GM23338 (cell line): Measurements from ENCODE around the gene WWOX. TPM values are rescaled to one million over a fixed set of nuclear protein-coding genes. Genes with fewer than 3 reads are reported as not detected.

Experiments used
- ATAC-seq: fragments of 200-7000 bp; cut with Tn5 transposase; 3 replicates; pipeline ENCODE4 v1.9.1; 2020
- DNase-seq: peaks from one replicate; pipeline ENCODE4 v3.0.0-alpha.2; 2015; ENCODE audit warnings: low spot score
- H2AFZ ChIP-seq: fragments of 200-600 bp; sonication (generic); 2 replicates; pipeline ENCODE4 v1.8.0; 2016; ENCODE audit warnings: antibody characterized with exemption, mild to moderate bottlenecking, moderate library complexity
- H3F3A ChIP-seq: fragments of 200-600 bp; sonication (generic); replicated peaks from 2 replicates; pipeline ENCODE4 v1.8.0; 2017; ENCODE audit warnings: antibody characterized with exemption, mixed run types, low read depth
- H3K27ac ChIP-seq: fragments of 200-600 bp; sonication (generic); 2 replicates; pipeline ENCODE4 v1.6.1; 2016; ENCODE audit warnings: low read depth
- H3K27me3 ChIP-seq: fragments of 200-600 bp; sonication (generic); 2 replicates; pipeline ENCODE4 v1.8.0; 2016; ENCODE audit warnings: mild to moderate bottlenecking, mixed run types, moderate library complexity; ENCODE audit not compliant: insufficient read depth
- H3K36me3 ChIP-seq: fragments of 200-600 bp; sonication (generic); 2 replicates; pipeline ENCODE4 v1.8.0; 2016; ENCODE audit warnings: mild to moderate bottlenecking; ENCODE audit not compliant: insufficient read depth
- H3K4me1 ChIP-seq: fragments of 200-600 bp; sonication (generic); 2 replicates; pipeline ENCODE4 v1.8.0; 2016; ENCODE audit warnings: mild to moderate bottlenecking, moderate library complexity; ENCODE audit not compliant: insufficient read depth
- H3K4me2 ChIP-seq: fragments of 200-600 bp; sonication (generic); 2 replicates; pipeline ENCODE4 v1.7.1; 2017; ENCODE audit warnings: mixed run types
- H3K4me3 ChIP-seq: fragments of 200-600 bp; sonication (generic); 2 replicates; pipeline ENCODE4 v1.6.1; 2016; ENCODE audit warnings: mixed run types
- H3K79me2 ChIP-seq: fragments of 200-600 bp; sonication (generic); replicated peaks from 2 replicates; pipeline ENCODE4 v1.8.0; 2017; ENCODE audit warnings: mild to moderate bottlenecking; ENCODE audit not compliant: insufficient read depth
- H3K9me2 ChIP-seq: fragments of 200-600 bp; sonication (generic); 2 replicates; pipeline ENCODE4 v1.8.0; 2017; ENCODE audit not compliant: insufficient read depth
- H4K20me1 ChIP-seq: fragments of 200-600 bp; sonication (generic); replicated peaks from 2 replicates; pipeline ENCODE4 v1.8.0; 2017; ENCODE audit warnings: mild to moderate bottlenecking; ENCODE audit not compliant: insufficient read depth
- H3K27ac Mint-ChIP-seq: 2 replicates; pipeline ENCODE4 v1.8.0; 2020; ENCODE audit warnings: inconsistent platforms, mild to moderate bottlenecking, moderate library complexity, mixed read lengths
- H3K27me3 Mint-ChIP-seq: 3 replicates; pipeline ENCODE4 v1.8.0; 2022; ENCODE audit warnings: low read depth, mild to moderate bottlenecking, moderate library complexity, mixed read lengths, inconsistent platforms; ENCODE audit not compliant: insufficient read depth, poor library complexity
- H3K36me3 Mint-ChIP-seq: 3 replicates; pipeline ENCODE4 v1.8.0; 2021; ENCODE audit warnings: low read depth, mild to moderate bottlenecking, inconsistent platforms, moderate library complexity, mixed read lengths
- H3K4me1 Mint-ChIP-seq: 3 replicates; pipeline ENCODE4 v1.8.0; 2020; ENCODE audit warnings: mild to moderate bottlenecking, inconsistent platforms, mixed read lengths
- H3K4me3 Mint-ChIP-seq: 3 replicates; pipeline ENCODE4 v1.8.0; 2021; ENCODE audit warnings: moderate library complexity, mild to moderate bottlenecking, inconsistent platforms, mixed read lengths
- H3K9me3 Mint-ChIP-seq: 3 replicates; pipeline ENCODE4 v1.8.0; 2020; ENCODE audit warnings: moderate library complexity, mild to moderate bottlenecking, inconsistent platforms, mixed read lengths
- CREB1 ChIP-seq: fragments of 250-450 bp; sonication (Bioruptor Pico); IDR thresholded peaks from 2 replicates; pipeline ENCODE4 v1.5.0; 2020; ENCODE audit warnings: low read depth, mild to moderate bottlenecking, moderate library complexity
- EZH2 ChIP-seq: fragments of 200-600 bp; sonication (generic); IDR thresholded peaks from one replicate; pipeline ENCODE4 v1.8.0; 2017; ENCODE audit warnings: antibody characterized with exemption, mild to moderate bottlenecking, low read depth; ENCODE audit not compliant: unreplicated experiment
- EZH2phosphoT487 ChIP-seq: fragments of 200-600 bp; sonication (generic); IDR thresholded peaks from one replicate; pipeline ENCODE4 v1.8.1; 2018; ENCODE audit warnings: antibody characterized with exemption; ENCODE audit not compliant: unreplicated experiment
- JUNB ChIP-seq: IDR thresholded peaks from one replicate; pipeline ENCODE4 v1.6.1; 2016; ENCODE audit warnings: antibody characterized with exemption; ENCODE audit not compliant: unreplicated experiment
- NANOG ChIP-seq: IDR thresholded peaks from 2 replicates; pipeline ENCODE4 v1.6.1; 2016; ENCODE audit warnings: antibody characterized with exemption, borderline replicate concordance
- POLR2AphosphoS5 ChIP-seq: IDR thresholded peaks from 2 replicates; pipeline ENCODE4 v1.6.1; 2016; ENCODE audit warnings: antibody characterized with exemption, low read depth
- STAT1 ChIP-seq: IDR thresholded peaks from one replicate; pipeline ENCODE4 v1.6.1; 2016; ENCODE audit warnings: antibody characterized with exemption; ENCODE audit not compliant: unreplicated experiment
- ZNF114 ChIP-seq: fragments of 250-450 bp; sonication (Bioruptor Pico); IDR thresholded peaks from 2 replicates; pipeline ENCODE4 v1.5.0; 2020; ENCODE audit warnings: mild to moderate bottlenecking, moderate library complexity
- ZNF331 ChIP-seq: fragments of 250-450 bp; sonication (Bioruptor Pico); IDR thresholded peaks from 2 replicates; pipeline ENCODE4 v1.5.0; 2020; ENCODE audit warnings: low read depth, mild to moderate bottlenecking, moderate library complexity
- ZNF462 ChIP-seq: fragments of 250-450 bp; sonication (Bioruptor Pico); IDR thresholded peaks from 2 replicates; pipeline ENCODE4 v1.5.0; 2020; ENCODE audit warnings: mild to moderate bottlenecking, moderate library complexity
- polyA plus RNA-seq: library from polyadenylated mRNA; unstranded; fragments of >200 nt; fragmentation: Nextera tagmentation; extraction: Ambion mirVana; gene quantifications from 2 replicates; pipeline ENCODE4 v1.2.1, GENCODE V29; 2016
- total RNA-seq: library from RNA; depleted of rRNA; stranded (reverse); fragments of >200 nt; shearing (Covaris generic); gene quantifications from 2 replicates; pipeline ENCODE4 v1.2.3, GENCODE V29; 2014
- TF ChIP-seq, protein P1 (sequence below), 2 experiments: fragments of 200-600 bp in 1 of 2; sonication (generic) in 1 of 2; conservative IDR thresholded peaks; 2 replicates each; pipeline versions ENCODE4 v1.5.1 to v1.6.1; 2016 to 2017; ENCODE audit warnings: antibody characterized with exemption in 2 of 2, low read depth in 2 of 2, mild to moderate bottlenecking in 2 of 2, moderate library complexity in 1 of 2
- TF ChIP-seq, protein P2 (sequence below): IDR thresholded peaks from 2 replicates; pipeline ENCODE4 v1.6.1; 2016; ENCODE audit warnings: antibody characterized with exemption
- TF ChIP-seq, protein P3 (sequence below): IDR thresholded peaks from one replicate; pipeline ENCODE4 v1.6.1; 2018; ENCODE audit warnings: antibody characterized with exemption; ENCODE audit not compliant: unreplicated experiment

Gene WWOX
- total and polyA plus RNA-seq, 2 experiments from 2014 or later, result 10.0 to 19.3 TPM

DNA sequence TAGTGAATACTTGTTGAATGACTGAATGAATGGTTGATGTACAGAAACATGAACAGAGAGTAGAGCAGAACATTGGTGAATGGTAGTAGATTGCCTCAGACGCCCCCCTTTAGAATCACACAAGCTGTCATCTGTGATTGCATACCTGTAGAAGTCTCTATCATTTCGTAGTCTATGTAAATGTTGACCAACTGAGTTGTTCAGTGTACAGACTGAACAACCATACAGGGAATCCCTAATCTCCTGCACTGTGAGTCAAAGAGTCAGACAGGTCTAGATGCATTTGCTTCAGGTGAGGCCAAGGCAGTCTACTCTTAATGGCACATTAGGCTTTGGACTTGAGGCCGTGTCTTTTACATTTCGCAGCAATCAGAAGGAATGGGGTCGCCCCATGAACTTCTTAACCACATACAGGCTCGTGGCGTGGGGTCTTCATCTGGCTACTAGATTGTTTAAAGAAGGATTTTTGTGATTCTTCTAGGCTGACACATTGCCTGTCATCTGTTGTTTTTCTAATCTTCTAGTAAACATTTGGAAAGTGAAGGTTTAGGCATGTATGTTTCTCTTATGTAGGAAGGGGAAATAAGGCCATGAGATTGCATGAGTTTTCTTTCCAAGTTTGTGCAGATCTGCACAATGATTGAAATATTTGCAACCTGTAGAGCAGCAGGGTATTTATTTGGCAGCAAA is 157.4 kb downstream of the WWOX start:
- no peaks in the 10 kb centered on the region for H3K9me3 Mint-ChIP-seq
- Histone ChIP-seq H3K27me3 (no peaks in the 10 kb centered on the region), H3F3A (no peaks in the 10 kb centered on the region), H2AFZ (no peak overlapping the region), H3K27ac (no peak overlapping the region), H3K36me3 (no peaks in the 10 kb centered on the region), H3K79me2 (no peaks in the 10 kb centered on the region), H3K4me2 (no peak overlapping the region), H4K20me1 (no peaks in the 10 kb centered on the region), H3K9me2 (no peaks in the 10 kb centered on the region), H3K4me1 (peaks cover 18% of the 10 kb centered on the region; the same call in 1 of the 2 replicates), H3K4me3 (no peak overlapping the region)
- TF ChIP-seq NANOG (no peak), POLR2AphosphoS5 (no peak), EZH2 (no peak), ZNF331 (CRISPR knock-in tag) (no peak), JUNB (no peak), ZNF114 (CRISPR knock-in tag) (no peak), STAT1 (no peak), EZH2phosphoT487 (no peak), ZNF462 (CRISPR knock-in tag) (no peak), CREB1 (CRISPR knock-in tag) (no peak)
- TF ChIP-seq, protein P1, sequence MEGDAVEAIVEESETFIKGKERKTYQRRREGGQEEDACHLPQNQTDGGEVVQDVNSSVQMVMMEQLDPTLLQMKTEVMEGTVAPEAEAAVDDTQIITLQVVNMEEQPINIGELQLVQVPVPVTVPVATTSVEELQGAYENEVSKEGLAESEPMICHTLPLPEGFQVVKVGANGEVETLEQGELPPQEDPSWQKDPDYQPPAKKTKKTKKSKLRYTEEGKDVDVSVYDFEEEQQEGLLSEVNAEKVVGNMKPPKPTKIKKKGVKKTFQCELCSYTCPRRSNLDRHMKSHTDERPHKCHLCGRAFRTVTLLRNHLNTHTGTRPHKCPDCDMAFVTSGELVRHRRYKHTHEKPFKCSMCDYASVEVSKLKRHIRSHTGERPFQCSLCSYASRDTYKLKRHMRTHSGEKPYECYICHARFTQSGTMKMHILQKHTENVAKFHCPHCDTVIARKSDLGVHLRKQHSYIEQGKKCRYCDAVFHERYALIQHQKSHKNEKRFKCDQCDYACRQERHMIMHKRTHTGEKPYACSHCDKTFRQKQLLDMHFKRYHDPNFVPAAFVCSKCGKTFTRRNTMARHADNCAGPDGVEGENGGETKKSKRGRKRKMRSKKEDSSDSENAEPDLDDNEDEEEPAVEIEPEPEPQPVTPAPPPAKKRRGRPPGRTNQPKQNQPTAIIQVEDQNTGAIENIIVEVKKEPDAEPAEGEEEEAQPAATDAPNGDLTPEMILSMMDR (conservative IDR thresholded peaks at IDR 0.05; ENCODE audit: low read depth in 2 of 2), result no peak
- TF ChIP-seq, protein P2, sequence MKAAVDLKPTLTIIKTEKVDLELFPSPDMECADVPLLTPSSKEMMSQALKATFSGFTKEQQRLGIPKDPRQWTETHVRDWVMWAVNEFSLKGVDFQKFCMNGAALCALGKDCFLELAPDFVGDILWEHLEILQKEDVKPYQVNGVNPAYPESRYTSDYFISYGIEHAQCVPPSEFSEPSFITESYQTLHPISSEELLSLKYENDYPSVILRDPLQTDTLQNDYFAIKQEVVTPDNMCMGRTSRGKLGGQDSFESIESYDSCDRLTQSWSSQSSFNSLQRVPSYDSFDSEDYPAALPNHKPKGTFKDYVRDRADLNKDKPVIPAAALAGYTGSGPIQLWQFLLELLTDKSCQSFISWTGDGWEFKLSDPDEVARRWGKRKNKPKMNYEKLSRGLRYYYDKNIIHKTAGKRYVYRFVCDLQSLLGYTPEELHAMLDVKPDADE, result no peak
- TF ChIP-seq, protein P3, sequence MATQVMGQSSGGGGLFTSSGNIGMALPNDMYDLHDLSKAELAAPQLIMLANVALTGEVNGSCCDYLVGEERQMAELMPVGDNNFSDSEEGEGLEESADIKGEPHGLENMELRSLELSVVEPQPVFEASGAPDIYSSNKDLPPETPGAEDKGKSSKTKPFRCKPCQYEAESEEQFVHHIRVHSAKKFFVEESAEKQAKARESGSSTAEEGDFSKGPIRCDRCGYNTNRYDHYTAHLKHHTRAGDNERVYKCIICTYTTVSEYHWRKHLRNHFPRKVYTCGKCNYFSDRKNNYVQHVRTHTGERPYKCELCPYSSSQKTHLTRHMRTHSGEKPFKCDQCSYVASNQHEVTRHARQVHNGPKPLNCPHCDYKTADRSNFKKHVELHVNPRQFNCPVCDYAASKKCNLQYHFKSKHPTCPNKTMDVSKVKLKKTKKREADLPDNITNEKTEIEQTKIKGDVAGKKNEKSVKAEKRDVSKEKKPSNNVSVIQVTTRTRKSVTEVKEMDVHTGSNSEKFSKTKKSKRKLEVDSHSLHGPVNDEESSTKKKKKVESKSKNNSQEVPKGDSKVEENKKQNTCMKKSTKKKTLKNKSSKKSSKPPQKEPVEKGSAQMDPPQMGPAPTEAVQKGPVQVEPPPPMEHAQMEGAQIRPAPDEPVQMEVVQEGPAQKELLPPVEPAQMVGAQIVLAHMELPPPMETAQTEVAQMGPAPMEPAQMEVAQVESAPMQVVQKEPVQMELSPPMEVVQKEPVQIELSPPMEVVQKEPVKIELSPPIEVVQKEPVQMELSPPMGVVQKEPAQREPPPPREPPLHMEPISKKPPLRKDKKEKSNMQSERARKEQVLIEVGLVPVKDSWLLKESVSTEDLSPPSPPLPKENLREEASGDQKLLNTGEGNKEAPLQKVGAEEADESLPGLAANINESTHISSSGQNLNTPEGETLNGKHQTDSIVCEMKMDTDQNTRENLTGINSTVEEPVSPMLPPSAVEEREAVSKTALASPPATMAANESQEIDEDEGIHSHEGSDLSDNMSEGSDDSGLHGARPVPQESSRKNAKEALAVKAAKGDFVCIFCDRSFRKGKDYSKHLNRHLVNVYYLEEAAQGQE, result no peak
- H3K27me3 Mint-ChIP-seq, result no peaks in the 10 kb centered on the region
- H3K4me3 Mint-ChIP-seq, result no peak overlapping the region
- H3K27ac Mint-ChIP-seq, result no peak overlapping the region
- ATAC-seq (no peak), DNase-seq (no peak)
- no peaks in the 10 kb centered on the region for H3K36me3 Mint-ChIP-seq
- peaks cover 31% of the 10 kb centered on the region for H3K4me1 Mint-ChIP-seq
